ACC112 (cell line): ENCODE data around the gene PRKD1.
A peak's percentile ranks its signal among the peaks of the same experiment; 100 is the strongest.

ENCODE experiments used
- H2AFZ ChIP-seq: fragments of 200-600 bp; sonication (generic); one replicate; pipeline ENCODE4 v1.6.0; 2017; ENCODE audit warnings: antibody characterized with exemption, low read length; ENCODE audit not compliant: unreplicated experiment
- H3K27ac ChIP-seq: fragments of 200-600 bp; sonication (generic); 2 replicates; pipeline ENCODE4 v1.5.1; 2014; ENCODE audit warnings: low read depth, mild to moderate bottlenecking, antibody characterized with exemption, low read length, moderate library complexity
- H3K27me3 ChIP-seq: fragments of 200-600 bp; sonication (generic); 2 replicates; pipeline ENCODE4 v1.6.1; 2014; ENCODE audit warnings: mild to moderate bottlenecking, antibody characterized with exemption, low read length, moderate library complexity, mixed read lengths; ENCODE audit not compliant: insufficient read depth
- H3K36me3 ChIP-seq: fragments of 200-600 bp; sonication (generic); 2 replicates; pipeline ENCODE4 v1.6.1; 2016; ENCODE audit warnings: mild to moderate bottlenecking, antibody characterized with exemption, low read length, moderate library complexity, mixed read lengths; ENCODE audit not compliant: insufficient read depth
- H3K4me1 ChIP-seq: fragments of 200-600 bp; sonication (generic); one replicate; pipeline ENCODE4 v1.6.1; 2016; ENCODE audit warnings: low read length, mixed read lengths; ENCODE audit not compliant: insufficient read depth, unreplicated experiment, control insufficient read depth
- H3K4me3 ChIP-seq: fragments of 200-600 bp; sonication (generic); 2 replicates; pipeline ENCODE4 v1.5.1; 2014; ENCODE audit warnings: mild to moderate bottlenecking, low read depth, low read length
- H3K79me2 ChIP-seq: fragments of 200-600 bp; sonication (generic); one replicate; pipeline ENCODE4 v1.6.0; 2016; ENCODE audit warnings: low read length; ENCODE audit not compliant: control insufficient read depth, unreplicated experiment, insufficient read depth

Gene PRKD1

GRCh38 chr14:29815016-29815674, 112.5 kb downstream of the PRKD1 start:
- no peaks in the 10 kb centered on the region for H3K36me3 ChIP-seq
- no peak overlapping the region for H3K27ac ChIP-seq
- H3K27me3 ChIP-seq: no peaks in the 10 kb centered on the region
- no peaks in the 10 kb centered on the region for H3K4me1 ChIP-seq
- no peak overlapping the region for H2AFZ ChIP-seq
- peaks cover 3% of the 10 kb centered on the region for H3K79me2 ChIP-seq
- H3K4me3 ChIP-seq: no peak overlapping the region

- Histone ChIP-seq H3K4me3 (no peak overlapping the region), H3K79me2 (peaks cover 3% of the 10 kb centered on the region), H3K27ac (no peak overlapping the region), H3K27me3 (no peaks in the 10 kb centered on the region), H3K4me1 (no peaks in the 10 kb centered on the region), H3K36me3 (no peaks in the 10 kb centered on the region), H2AFZ (no peak overlapping the region)
Measured at GRCh38 chr14:29814156-29815015, 113.3 kb downstream of the PRKD1 start.

GRCh38 chr14:29810682-29811081, 117.0 kb downstream of the PRKD1 start:
- Histone ChIP-seq H3K4me3 (no peak overlapping the region), H3K4me1 (peaks cover 9% of the 10 kb centered on the region), H3K27ac (no peak overlapping the region), H3K36me3 (no peaks in the 10 kb centered on the region), H2AFZ (no peak overlapping the region), H3K79me2 (no peaks in the 10 kb centered on the region), H3K27me3 (no peaks in the 10 kb centered on the region)

- H3K27ac ChIP-seq: no peak overlapping the region
- no peak overlapping the region for H2AFZ ChIP-seq
- no peak overlapping the region for H3K4me3 ChIP-seq
- no peaks in the 10 kb centered on the region for H3K36me3 ChIP-seq
- peaks cover 14% of the 10 kb centered on the region for H3K4me1 ChIP-seq
- no peaks in the 10 kb centered on the region for H3K79me2 ChIP-seq
- H3K27me3 ChIP-seq: no peaks in the 10 kb centered on the region
Measured at GRCh38 chr14:29810064-29810463, 117.6 kb downstream of the PRKD1 start.

- Histone ChIP-seq H2AFZ (peak overlapping the region; percentile 54), H3K4me1 (peaks cover 14% of the 10 kb centered on the region), H3K27me3 (no peaks in the 10 kb centered on the region), H3K36me3 (no peaks in the 10 kb centered on the region), H3K4me3 (peak overlapping the region; percentile 45; the same call in 1 of the 2 replicates), H3K27ac (peak overlapping the region; percentile 73), H3K79me2 (peaks cover 4% of the 10 kb centered on the region)
Measured at GRCh38 chr14:29806124-29806517, 121.5 kb downstream of the PRKD1 start.

GRCh38 chr14:29805415-29806123, 122.1 kb downstream of the PRKD1 start:
- H3K4me3 ChIP-seq: peak overlapping the region; percentile 45; the same call in 1 of the 2 replicates
- peaks cover 4% of the 10 kb centered on the region for H3K79me2 ChIP-seq
- H3K4me1 ChIP-seq: peaks cover 14% of the 10 kb centered on the region
- no peaks in the 10 kb centered on the region for H3K27me3 ChIP-seq
- peak overlapping the region; percentile 73 for H3K27ac ChIP-seq
- no peaks in the 10 kb centered on the region for H3K36me3 ChIP-seq
- H2AFZ ChIP-seq: peak overlapping the region; percentile 54

GRCh38 chr14:29804481-29805266, 123.0 kb downstream of the PRKD1 start:
- H3K4me3 ChIP-seq: no peak overlapping the region
- no peak overlapping the region for H3K27ac ChIP-seq
- no peak overlapping the region for H2AFZ ChIP-seq
- peaks cover 14% of the 10 kb centered on the region for H3K4me1 ChIP-seq
- no peaks in the 10 kb centered on the region for H3K36me3 ChIP-seq
- peaks cover 7% of the 10 kb centered on the region for H3K79me2 ChIP-seq
- no peaks in the 10 kb centered on the region for H3K27me3 ChIP-seq

GRCh38 chr14:29803045-29803444, 124.6 kb downstream of the PRKD1 start:
- Histone ChIP-seq H3K27ac (no peak overlapping the region), H3K36me3 (no peaks in the 10 kb centered on the region), H3K27me3 (no peaks in the 10 kb centered on the region), H3K4me3 (no peak overlapping the region), H3K4me1 (peaks cover 14% of the 10 kb centered on the region), H2AFZ (no peak overlapping the region), H3K79me2 (peaks cover 7% of the 10 kb centered on the region)

- H3K4me1 ChIP-seq: peaks cover 14% of the 10 kb centered on the region
- H3K27ac ChIP-seq: no peak overlapping the region
- H3K79me2 ChIP-seq: peaks cover 7% of the 10 kb centered on the region
- no peaks in the 10 kb centered on the region for H3K27me3 ChIP-seq
- no peak overlapping the region for H2AFZ ChIP-seq
- no peaks in the 10 kb centered on the region for H3K36me3 ChIP-seq
- H3K4me3 ChIP-seq: no peak overlapping the region
Measured at GRCh38 chr14:29802211-29802610, 125.4 kb downstream of the PRKD1 start.

- no peak overlapping the region for H3K4me3 ChIP-seq
- H3K27ac ChIP-seq: no peak overlapping the region
- H2AFZ ChIP-seq: no peak overlapping the region
- peaks cover 7% of the 10 kb centered on the region for H3K79me2 ChIP-seq
- H3K36me3 ChIP-seq: no peaks in the 10 kb centered on the region
- H3K4me1 ChIP-seq: peaks cover 8% of the 10 kb centered on the region
- H3K27me3 ChIP-seq: no peaks in the 10 kb centered on the region
Measured at GRCh38 chr14:29800961-29801360, 126.7 kb downstream of the PRKD1 start.
